Measurements from ENCODE around the gene CD93.

DNA sequence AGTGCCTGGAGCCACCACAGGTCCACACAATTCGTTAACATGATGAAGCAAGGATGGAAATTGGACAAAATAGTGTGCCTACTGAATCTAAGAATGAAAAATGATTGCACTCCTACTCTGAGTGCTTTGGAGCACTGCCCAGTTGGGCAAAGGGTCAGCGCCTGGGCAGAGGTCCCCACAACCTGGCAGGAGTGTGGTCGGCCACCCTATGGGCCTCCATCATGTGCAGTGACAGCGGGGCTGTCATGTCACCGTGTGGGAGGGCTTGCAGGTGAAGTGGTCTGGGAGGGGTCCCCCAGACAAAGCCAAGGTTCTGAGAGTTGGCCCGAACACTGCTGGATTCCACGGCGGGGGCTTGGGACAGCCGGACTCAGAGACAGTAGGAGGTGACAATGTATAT, 36.2 kb upstream of the CD93 start:
- TF ChIP-seq, protein P1, sequence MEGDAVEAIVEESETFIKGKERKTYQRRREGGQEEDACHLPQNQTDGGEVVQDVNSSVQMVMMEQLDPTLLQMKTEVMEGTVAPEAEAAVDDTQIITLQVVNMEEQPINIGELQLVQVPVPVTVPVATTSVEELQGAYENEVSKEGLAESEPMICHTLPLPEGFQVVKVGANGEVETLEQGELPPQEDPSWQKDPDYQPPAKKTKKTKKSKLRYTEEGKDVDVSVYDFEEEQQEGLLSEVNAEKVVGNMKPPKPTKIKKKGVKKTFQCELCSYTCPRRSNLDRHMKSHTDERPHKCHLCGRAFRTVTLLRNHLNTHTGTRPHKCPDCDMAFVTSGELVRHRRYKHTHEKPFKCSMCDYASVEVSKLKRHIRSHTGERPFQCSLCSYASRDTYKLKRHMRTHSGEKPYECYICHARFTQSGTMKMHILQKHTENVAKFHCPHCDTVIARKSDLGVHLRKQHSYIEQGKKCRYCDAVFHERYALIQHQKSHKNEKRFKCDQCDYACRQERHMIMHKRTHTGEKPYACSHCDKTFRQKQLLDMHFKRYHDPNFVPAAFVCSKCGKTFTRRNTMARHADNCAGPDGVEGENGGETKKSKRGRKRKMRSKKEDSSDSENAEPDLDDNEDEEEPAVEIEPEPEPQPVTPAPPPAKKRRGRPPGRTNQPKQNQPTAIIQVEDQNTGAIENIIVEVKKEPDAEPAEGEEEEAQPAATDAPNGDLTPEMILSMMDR (IDR thresholded peaks at IDR 0.05): no peak
- TF ChIP-seq POLR2AphosphoS5 (IDR thresholded peaks at IDR 0.05): no peak
- no peak for TF ChIP-seq POLR2A (IDR thresholded peaks at IDR 0.05)
- no peak for TF ChIP-seq EP300 (IDR thresholded peaks at IDR 0.05; ENCODE audit: low read depth)

All from transverse colon (tissue), 4 donors.